Esophagus muscularis mucosa (tissue), 3 donors: ENCODE measurements around the gene FAM228A.

ENCODE experiments used
- CTCF ChIP-seq, 3 experiments: fragments of 200-600 bp in 2 of 3; fragments of 450-650 bp in 1 of 3; sonication (generic) in 2 of 3; IDR thresholded peaks; one replicate each; pipeline ENCODE4 v1.5.1; 2017 to 2019; ENCODE audit warnings: antibody characterized with exemption in 3 of 3, mild to moderate bottlenecking in 2 of 3, moderate library complexity in 1 of 3
- POLR2A ChIP-seq: fragments of 450-650 bp; IDR thresholded peaks from one replicate; pipeline ENCODE4 v1.6.1; 2017; ENCODE audit warnings: antibody characterized with exemption, moderate library complexity, mild to moderate bottlenecking, low read depth

GRCh38 chr2:24176326-24176725 is 1.5 kb downstream of the FAM228A start:
- no peak for TF ChIP-seq CTCF (IDR thresholded peaks at IDR 0.05)
- TF ChIP-seq POLR2A: no peak
